H1 (cell line): ENCODE data around the gene NR1H2. TPM values are rescaled to one million over a fixed set of nuclear protein-coding genes. Genes with fewer than 3 reads are reported as not detected.

Experiments
- CEBPB ChIP-seq: IDR thresholded peaks from 2 replicates; pipeline ENCODE4 v1.6.1; 2012; ENCODE audit warnings: low read depth, low read length
- CHD1 ChIP-seq: IDR thresholded peaks from 2 replicates; pipeline ENCODE4 v1.6.1; 2012; ENCODE audit warnings: low read depth, low read length, improper control_type of control experiment
- GABPA ChIP-seq: IDR thresholded peaks from 2 replicates; pipeline ENCODE4 v1.6.1; 2011; ENCODE audit warnings: mild to moderate bottlenecking, low read length, moderate library complexity, borderline replicate concordance; ENCODE audit not compliant: insufficient read depth
- HDAC6 ChIP-seq: IDR thresholded peaks from one replicate; pipeline ENCODE4 v1.7.1; 2012; ENCODE audit warnings: low read depth, mild to moderate bottlenecking, inconsistent platforms, low read length, moderate library complexity
- JUN ChIP-seq: IDR thresholded peaks from 2 replicates; pipeline ENCODE4 v1.6.1; 2011; ENCODE audit warnings: low read depth, mild to moderate bottlenecking, improper control_type of control experiment, low read length
- TCF12 ChIP-seq: IDR thresholded peaks from 2 replicates; pipeline ENCODE4 v1.6.1; 2011; ENCODE audit warnings: low read depth, mild to moderate bottlenecking, low read length
- TEAD4 ChIP-seq: IDR thresholded peaks from 2 replicates; pipeline ENCODE4 v1.6.1; 2012; ENCODE audit warnings: low read depth, low read length, inconsistent platforms, mixed read lengths
- polyA plus RNA-seq, 7 experiments: library from polyadenylated mRNA; depleted of rRNA in 3 of 7; stranded (reverse) in 5 of 7; unstranded in 2 of 7; fragments of >200 nt in 5 of 7; fragments of 200-250 nt in 2 of 7; gene quantifications; 1 replicate in 5 of 7; 2 replicates in 1 of 7; 4 replicates in 1 of 7; pipeline versions ENCODE4 v1.2.1 to v1.2.3, GENCODE V29; 2011 to 2013; ENCODE audit warnings: missing spikeins in 2 of 7, mixed read lengths in 2 of 7
- total RNA-seq: library from RNA; stranded (reverse); fragmentation: NEBNext Ultra II Directional; extraction: Animal tissue kit (Norgen Biotek cat#: 25700); gene quantifications from 2 replicates; pipeline ENCODE4 v1.2.1, GENCODE V29; 2021

NR1H2 gene
- total and polyA plus RNA-seq, 2 of the 8 experiments (the other 6 are each of a cell fraction or from before 2014, with no cell fraction given), result 40.3 to 47.5 TPM

- TF ChIP-seq TCF12, result no peak
- TF ChIP-seq HDAC6, result no peak
- TF ChIP-seq GABPA, result no peak
- no peak for TF ChIP-seq JUN
- no peak for TF ChIP-seq CEBPB
- TF ChIP-seq CHD1, result no peak
- TF ChIP-seq TEAD4, result no peak
- TF ChIP-seq, all 59 proteins: peak for 0
These were observed 19.5 kb upstream of the NR1H2 start (continued) for GRCh38 chr19:50356691-50357177.
